A204.1 (cell line): ENCODE results near the gene ANKRD13D.

Source experiments
- FAIRE-seq: peaks from 2 replicates; lab custom pipeline; 2012; peaks lifted over from hg19 to GRCh38; lab: Jason Lieb, UNC

ANKRD13D gene

DNA sequence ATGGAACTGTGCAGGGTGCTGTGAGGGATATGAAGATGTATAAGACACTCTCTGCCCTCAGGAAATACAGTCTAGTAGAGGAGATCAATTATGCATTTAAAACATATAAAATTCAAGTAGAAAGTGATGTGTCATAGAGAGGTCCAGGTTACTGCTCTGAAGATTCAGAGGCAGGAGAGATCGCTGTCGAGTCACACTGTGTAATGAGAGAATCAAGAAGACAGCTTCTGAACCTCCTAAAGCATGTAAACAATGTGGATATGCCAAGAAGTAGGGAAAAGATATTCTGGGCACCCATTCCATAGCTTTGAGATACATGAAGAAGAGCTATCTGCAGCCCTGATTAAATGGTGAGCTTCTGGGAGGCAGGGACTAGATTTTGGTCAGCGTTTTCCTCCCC is 30.9 kb downstream of the ANKRD13D start:
- no peak for FAIRE-seq

GRCh38 chr11:67320691-67321090 is 31.6 kb downstream of the ANKRD13D start:
- FAIRE-seq = no peak

- FAIRE-seq = no peak
These were observed 32.3 kb downstream of the ANKRD13D start for GRCh38 chr11:67321313-67321871.

- FAIRE-seq = no peak
These were observed 32.9 kb downstream of the ANKRD13D start for GRCh38 chr11:67322049-67322448.

GRCh38 chr11:67323526-67323925 is 34.4 kb downstream of the ANKRD13D start:
- no peak for FAIRE-seq

- FAIRE-seq = no peak
These were observed 43.1 kb downstream of the ANKRD13D start for GRCh38 chr11:67332081-67332691.

GRCh38 chr11:67337257-67337656 is 48.2 kb downstream of the ANKRD13D start:
- FAIRE-seq = no peak

DNA sequence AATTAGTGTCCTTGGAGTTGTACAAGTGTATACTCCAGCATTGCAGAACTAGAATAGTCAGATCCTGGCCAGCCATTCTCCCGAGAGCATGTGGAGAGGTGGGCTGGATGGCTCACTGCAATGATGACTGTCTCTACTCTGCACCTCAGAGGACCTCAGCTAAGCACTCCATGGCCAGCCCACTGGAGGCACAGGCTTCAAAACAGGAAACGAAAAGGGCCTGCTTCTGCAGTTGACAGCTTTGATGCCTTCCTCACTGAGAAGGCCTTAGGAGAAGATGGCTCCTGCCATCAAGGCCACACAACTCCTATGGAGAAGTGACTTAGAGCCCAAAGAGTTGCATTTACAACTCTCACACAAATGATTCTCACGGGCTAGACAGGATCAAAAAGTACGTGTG is 55.2 kb downstream of the ANKRD13D start:
- no peak for FAIRE-seq

GRCh38 chr11:67345247-67345919 is 56.3 kb downstream of the ANKRD13D start:
- FAIRE-seq = no peak

DNA sequence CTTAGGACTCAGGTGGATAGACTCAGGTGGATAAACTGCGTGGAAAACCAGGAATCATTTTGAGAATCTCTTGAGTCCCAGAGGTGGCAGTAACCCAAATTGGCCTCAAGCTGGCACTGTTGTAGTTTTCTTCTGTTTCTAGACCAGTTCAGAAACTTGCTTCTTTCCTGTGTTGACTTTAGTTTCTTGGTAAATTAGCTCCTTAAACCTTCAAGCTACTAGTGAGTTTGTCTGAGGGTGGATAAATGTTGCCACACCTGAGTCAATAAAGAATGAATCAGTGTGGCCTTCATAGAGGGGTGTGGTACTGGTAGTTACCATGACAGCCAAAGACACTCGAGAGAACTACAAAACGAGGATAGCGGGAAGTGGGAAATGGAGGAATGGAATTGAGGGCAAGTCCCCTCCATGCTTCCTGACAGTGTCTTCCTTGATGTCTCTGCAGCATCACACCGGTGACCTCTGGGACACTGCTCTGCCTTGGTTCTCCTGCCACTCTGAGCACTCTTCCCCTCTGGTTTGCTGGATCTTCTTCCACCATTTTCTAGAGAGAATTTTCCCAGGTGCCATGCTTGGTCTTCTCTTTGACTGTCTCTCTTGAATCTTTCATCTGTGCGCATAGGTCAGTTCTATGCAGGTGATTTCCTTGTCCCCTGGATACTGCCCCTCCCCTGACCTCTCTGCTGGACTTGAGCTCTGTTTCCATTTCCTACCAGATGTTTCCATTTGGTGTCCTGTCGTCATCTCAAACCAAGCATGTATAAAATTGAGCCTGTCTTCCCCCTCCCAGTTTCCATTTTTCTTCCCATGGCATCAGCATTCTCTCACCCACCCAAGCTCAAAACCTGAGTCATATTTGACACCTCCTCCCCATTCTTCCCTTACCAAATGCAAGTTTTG is 57.1 kb downstream of the ANKRD13D start:
- no peak for FAIRE-seq

DNA sequence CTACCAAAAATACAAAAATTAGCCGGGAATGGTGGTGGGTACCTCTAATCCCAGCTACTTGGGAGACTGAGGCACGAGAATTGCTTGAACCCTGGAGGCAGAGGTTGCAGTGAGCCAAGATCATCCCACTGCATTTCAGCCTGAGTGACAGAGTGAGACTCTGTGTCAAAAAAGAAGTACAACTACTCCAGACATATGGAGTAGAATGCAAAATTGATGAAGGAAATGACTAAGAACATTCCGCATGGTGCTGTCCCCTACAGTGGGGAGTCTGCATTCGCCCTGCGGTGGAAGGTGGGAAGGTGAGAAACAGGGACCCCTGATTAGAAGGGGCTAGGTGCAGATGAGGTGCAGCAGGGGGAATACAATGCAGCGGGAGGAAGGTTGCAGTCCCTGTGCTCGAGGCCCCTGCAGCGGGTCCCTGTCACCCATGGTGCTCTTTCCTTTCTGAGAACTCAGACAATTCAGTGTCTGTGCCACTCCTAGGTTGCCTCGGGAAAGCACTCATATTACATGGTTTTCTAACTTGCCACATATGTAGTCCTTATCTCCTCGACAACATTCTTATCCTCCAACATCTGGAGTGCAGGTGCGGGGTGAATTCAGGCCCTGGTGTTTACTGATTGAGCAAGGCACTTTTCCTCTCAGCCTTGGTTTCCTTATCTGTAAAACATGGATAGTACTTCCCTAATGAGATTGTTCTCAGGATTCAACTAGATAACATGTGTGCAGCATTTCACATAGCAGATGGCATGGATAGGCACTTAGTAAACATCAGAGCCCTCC is 59.1 kb downstream of the ANKRD13D start:
- FAIRE-seq = no peak

- FAIRE-seq = no peak
These were observed 59.9 kb downstream of the ANKRD13D start for GRCh38 chr11:67349036-67349435.

- FAIRE-seq = no peak
These were observed 60.4 kb downstream of the ANKRD13D start for GRCh38 chr11:67349457-67349856.

- no peak for FAIRE-seq
These were observed 60.9 kb downstream of the ANKRD13D start for GRCh38 chr11:67349928-67350465.

GRCh38 chr11:67351275-67352005 is 62.3 kb downstream of the ANKRD13D start:
- FAIRE-seq = no peak
